DMS79 treated with DMSO at 0.1 percent for 48 hours (cell line): Measurements from ENCODE around the gene ZNF784.
A peak's percentile ranks its signal among the peaks of the same experiment; 100 is the strongest.

Source experiments
- DNase-seq: peaks from one replicate; lab custom pipeline; 2025; lab: John Stamatoyannopoulos, UW

The ZNF784 gene

GRCh38 chr19:55643003-55643886 is 18.9 kb upstream of the ZNF784 start, which contains the start of gene ZNF581:
TSS of gene ZNF581 (plus strand) at chr19:55643649. CDS start at chr19:55644572, 923 bp downstream.
- DNase-seq, result peak; percentile 58

DNA sequence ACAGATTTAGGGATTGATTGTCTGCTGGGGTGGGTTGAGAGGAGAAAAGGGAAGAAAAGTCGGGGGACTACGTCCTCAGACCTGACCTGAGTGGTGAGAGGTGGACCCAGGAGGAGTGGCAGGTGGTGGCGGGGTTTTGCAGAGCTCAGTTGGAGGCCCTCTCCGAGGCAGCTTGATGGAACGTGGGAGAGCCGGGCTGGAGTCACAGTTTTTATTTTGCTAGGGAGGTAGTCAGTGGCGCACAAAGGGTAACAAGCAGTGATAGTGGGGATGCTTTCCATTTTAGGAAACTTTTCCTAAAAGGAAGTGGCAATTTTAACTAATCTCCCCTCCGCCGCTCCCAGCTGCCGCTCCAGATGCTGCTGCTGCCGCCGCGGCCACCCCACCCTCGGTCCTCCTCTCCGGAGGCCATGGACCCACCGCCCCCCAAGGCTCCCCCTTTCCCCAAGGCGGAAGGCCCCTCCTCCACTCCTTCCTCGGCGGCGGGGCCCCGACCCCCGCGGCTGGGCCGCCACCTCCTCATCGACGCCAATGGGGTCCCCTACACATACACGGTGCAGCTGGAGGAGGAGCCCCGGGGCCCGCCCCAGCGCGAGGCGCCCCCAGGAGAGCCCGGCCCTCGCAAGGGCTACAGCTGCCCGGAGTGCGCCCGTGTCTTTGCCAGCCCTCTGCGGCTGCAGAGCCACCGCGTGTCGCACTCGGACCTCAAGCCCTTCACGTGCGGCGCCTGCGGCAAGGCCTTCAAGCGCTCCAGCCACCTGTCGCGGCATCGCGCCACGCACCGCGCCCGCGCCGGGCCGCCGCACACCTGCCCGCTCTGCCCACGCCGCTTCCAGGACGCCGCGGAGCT is 18.0 kb upstream of the ZNF784 start:
- no peak for DNase-seq

DNA sequence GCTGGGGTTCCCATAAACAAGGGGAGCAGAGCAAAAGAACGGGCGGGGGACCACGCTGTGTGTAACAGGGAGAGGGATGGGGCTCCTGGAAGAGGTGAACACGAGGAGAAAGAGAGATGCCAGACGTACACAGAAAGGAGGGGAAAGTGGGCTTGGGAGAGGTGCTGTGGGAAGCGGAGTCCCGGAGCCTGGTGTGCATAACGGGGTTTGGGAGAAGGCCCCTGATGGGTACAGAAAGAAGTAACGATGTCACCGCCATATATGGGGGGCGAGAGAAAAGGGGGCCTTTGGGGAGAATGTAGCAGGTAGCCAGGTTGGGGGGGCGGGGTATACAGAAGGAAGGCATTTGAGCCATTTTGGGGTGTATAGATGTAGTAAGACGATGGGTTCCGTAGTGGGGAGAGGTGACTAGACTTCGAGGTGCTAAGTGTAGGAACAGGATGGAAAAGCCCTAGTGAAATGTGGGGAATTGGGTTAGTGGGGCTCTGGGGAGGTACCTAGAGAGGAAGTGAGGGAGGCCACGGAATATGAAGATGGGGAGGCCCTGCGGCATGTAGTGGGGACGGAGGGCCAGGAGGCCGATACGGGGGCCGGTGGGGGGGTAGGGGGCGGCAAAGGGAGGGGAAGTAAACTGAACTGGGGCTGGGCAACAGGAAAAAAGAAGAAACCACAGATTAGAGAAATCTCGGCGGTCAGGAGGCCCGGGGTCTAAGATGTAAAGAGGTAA is 17.2 kb upstream of the ZNF784 start:
- DNase-seq, result peak; percentile 14

DNA sequence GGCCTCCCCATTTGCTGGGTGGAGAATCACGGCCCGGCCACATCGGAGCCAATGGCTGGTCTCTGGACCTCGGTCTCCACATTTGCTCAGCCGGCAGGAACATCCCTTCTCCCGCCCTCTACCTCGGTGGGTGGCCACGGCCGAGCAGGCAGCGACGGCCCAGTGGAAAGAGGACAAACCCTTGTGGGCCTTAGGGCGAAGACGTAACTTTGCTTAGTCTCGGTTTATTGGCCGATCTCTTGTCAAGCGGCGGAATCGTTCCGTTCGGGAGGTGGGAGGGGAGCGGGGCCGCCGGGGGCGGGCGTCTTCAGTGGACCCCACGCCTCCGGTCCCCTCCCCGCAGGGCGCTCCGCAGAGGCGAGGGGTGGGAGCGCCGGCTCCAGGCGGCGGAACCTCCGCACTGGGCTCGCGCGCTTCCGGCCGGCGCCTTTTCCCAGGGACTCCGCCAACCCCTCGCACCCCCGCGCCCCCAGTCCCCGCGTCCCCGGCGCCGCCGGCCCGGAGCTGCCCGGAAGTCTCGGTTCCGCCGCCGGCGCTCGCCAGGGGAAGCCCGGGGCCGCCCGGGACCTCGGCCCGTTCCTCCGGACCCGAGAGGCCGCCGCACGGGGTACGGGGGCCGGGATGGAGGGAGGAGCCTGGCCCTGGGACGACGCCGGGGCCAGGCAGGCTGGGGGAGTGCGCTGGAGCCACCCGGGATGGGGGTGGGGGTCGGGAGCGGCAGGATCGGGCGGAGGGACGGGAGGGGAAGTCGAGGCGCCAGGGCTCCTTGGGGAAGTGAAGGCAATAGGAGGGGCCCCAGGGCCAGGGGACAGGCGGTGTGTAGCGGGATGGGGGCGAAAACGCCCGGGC is 16.4 kb upstream of the ZNF784 start, which contains the start of gene ZNF580:
Gene ZNF580 (plus strand): TSS at position 426 of the 849 bp plus-strand sequence. CDS start 1,507 bp downstream, outside the sequence.
- DNase-seq, result peak; percentile 44

DNA sequence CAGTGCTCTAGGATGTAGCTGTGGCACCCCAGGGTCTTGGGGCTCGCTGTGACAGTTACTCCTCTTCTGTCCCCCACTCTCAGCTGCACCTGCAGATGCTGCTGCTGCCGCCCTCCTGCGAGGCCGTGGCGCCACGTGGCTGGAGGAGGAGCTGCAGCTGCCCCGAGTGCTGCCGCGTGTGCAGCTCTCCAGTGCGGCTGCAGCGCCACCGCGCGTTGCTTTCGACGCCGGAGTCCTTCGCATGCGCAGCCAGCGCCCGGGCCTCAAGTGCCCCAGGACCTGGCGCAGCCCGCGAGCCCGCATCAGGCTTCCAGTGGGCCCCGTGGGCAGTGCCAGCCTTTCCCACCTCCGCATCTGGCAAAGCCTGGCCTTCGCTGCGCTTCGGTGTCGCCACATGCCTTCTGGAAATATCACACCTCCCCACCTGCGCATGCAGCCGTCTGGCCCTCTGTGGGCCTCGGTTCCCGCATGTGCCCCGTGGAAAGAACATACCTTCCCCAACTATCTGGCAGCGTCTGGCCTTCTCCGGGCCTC is 15.7 kb upstream of the ZNF784 start:
- peak; percentile 62 for DNase-seq

GRCh38 chr19:55638864-55639359 is 14.5 kb upstream of the ZNF784 start:
- no peak for DNase-seq

DNA sequence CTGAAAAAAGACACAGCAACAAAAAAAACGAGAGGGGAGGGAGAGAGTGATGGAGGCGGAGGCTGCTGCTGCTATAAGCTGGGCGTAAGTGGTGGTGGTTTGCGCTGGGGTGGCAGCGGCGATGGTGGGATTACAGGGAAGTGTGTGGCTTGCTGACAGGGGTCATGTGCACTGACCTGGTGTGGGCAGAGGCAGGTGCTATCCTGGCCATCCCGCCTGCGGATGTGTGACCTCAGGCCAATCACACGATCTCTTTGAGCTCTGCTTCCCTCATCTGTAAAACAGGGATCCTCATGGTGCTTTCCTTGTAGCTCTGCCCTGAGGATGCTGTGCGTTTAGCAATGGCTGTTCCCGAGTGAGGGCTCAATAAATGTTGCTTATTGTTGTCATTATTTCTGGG is 13.2 kb upstream of the ZNF784 start:
- no peak for DNase-seq

DNA sequence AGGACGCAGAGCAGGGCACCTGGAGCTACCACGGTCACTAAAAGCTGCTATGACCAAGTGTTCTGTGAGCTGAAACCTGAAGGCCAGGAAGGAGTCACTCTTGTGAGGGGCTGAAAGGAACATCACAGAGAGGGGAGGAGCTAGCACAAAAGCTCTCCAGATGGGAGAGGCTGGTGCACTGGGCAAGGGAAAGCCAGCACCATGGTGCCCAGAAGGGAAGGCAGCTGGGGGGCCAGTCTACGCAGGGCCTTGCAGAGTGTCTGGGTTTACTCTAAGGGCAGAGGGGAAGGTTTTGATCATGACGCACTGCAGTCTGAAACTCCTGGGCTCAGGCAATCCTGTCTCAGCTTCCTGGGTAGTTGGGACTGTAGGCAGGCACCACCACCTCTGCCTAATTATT is 12.4 kb upstream of the ZNF784 start:
- DNase-seq, result no peak

GRCh38 chr19:55635856-55636440 is 11.6 kb upstream of the ZNF784 start:
- no peak for DNase-seq

GRCh38 chr19:55635334-55635717 is 11.0 kb upstream of the ZNF784 start:
- no peak for DNase-seq

DNA sequence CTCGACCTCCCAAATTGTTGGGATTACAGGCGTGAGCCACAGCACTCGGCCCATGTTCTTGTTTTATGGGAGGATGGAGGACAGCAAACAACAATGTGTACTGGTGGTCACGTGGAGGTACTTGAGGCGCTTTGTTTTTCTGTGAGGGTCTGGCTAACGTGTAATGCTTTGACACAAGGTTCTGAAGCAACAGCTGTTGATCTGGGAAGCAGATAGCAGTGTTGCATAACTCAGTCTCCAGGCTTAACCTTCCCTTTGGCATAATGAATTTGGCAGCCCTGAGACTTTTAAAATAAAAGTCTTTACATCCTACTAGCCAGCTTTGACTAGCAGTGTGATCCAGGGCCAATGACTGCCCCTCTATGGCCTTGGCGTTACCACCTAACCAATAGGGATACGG is 9.5 kb upstream of the ZNF784 start:
- DNase-seq, result no peak

GRCh38 chr19:55632463-55632834 is 8.1 kb upstream of the ZNF784 start:
- DNase-seq, result peak; percentile 81

DNA sequence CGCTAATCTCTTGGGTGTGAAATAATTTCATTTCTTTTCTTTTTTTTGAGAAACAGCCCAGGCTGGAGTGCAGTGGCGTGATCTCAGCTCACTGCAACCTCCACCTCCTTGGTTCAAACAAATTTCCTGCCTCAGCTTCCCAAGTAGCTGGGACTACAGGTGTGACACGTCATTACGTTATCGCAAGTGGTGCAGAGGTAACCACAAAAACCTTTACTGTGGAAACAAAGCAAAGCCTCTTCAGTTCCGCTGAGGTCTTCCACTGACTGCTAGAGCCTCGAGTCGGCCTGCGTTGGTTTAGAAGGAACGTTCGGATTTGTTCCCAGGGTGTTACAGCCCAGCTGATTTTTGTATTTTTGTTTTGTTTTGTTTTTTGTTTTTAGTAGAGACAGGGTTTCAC is 2.0 kb upstream of the ZNF784 start:
- no peak for DNase-seq

DNA sequence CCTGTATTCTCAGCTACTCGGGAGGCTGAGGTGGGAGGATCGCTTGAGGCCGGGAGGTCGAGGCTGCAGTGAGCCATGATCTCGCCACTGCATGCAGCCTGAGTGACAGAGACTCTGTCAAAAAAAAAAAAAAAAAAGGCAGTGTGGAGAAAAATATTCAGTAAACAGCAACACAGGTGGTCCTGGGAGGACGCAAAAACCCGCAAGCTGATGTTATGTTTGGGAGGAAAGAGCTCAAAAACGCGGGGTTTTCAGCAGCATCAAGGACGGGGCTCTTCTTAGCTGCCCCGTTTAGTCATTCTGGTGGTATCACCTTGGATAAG is 599 bp upstream of the ZNF784 start:
- DNase-seq, result no peak

GRCh38 chr19:55623561-55623960 is 805 bp downstream of the ZNF784 start:
- no peak for DNase-seq

DNA sequence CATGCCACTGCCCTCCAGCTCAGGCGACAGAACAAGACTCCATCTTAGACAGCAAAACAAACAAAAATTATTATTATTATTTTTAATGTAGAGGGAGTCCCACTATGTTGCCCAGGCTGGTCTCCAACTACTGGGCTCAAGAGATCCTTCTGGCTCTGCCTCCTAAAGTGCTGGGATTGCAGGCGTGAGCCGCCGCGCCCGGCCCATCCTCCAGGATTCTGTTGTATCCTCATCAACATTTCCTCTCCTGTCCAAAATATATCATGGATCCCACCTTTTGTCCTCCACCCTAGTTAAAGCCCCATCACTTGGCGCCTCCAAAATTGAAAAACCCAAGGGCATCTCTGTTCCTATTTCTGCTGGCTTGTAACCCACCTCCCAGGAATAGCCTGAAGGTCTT is 1.2 kb downstream of the ZNF784 start:
- DNase-seq, result no peak

- no peak for DNase-seq
Observed at GRCh38 chr19:55622242-55622969, 2.0 kb downstream of the ZNF784 start.

DNA sequence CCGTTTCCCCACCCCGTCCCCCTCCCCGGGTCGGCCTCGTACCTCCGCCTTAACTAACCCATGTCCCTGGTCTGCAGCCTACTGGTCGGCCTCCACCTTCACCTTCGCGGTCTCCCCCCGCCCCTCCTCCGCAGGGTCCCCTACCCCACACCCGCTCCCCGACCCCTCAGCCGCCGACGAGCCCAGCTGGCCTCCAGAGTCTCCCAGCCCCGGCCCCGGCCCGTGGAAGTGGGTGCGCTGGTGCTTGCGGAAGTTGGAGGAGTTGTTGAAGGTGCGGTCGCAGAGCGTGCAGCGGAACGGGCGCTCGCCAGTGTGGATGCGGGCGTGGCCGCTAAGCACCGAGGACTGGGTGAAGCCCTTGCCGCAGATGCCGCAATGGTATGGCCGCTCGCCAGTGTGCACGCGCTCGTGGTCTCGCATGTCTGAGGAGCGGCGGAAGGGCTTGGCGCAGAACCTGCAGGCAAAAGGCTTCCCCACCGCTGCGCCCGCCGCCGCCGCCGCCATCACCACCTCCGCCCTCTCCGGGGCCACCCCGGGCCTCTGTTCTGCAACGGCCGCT is 2.6 kb downstream of the ZNF784 start:
- DNase-seq, result no peak

- DNase-seq, result no peak
Observed at GRCh38 chr19:55621205-55621672, 3.1 kb downstream of the ZNF784 start.
